Spleen (tissue), 7 donors: ENCODE measurements around the gene MARCHF10.

Experiments
- CTCF ChIP-seq, 11 experiments: fragments of 200-600 bp in 7 of 11; fragments of 450-650 bp in 4 of 11; sonication (generic) in 4 of 11; IDR thresholded peaks in 8 of 11; conservative IDR thresholded peaks in 3 of 11; 1 replicate in 7 of 11; 2 replicates in 4 of 11; pipeline versions ENCODE4 v1.4.0 to v1.8.0; 2016 to 2021; ENCODE audit warnings: antibody characterized with exemption in 11 of 11, inconsistent platforms in 4 of 11, mild to moderate bottlenecking in 1 of 11
- POLR2A ChIP-seq, 3 donors: fragments of 450-650 bp; IDR thresholded peaks; one replicate each; pipeline ENCODE4 v1.5.1; 2017; ENCODE audit warnings: antibody characterized with exemption in 3 of 3, mild to moderate bottlenecking in 1 of 3
- donor health status: DM: no; HTN: no; CAD: no; lungs with moderate emphysema.
- donor health status: DM: no; HTN: no; CAD: no.
- donor health status: DM: no; HTN: no; CAD: no.

GRCh38 chr17:62725791-62726249 lies 82.3 kb downstream of the MARCHF10 start:
- TF ChIP-seq CTCF (IDR thresholded peaks at IDR 0.05 in 8 of 11, conservative IDR thresholded peaks at IDR 0.05 in 3 of 11) (no peak), POLR2A (IDR thresholded peaks at IDR 0.05) (no peak)
